K562 (cell line): ENCODE measurements around the gene ENOX2. TPM values are rescaled to one million over a fixed set of nuclear protein-coding genes. Genes with fewer than 3 reads are reported as not detected.

Source experiments
- CHD4 ChIP-seq: fragments of 200-600 bp; sonication (generic); IDR thresholded peaks from 3 replicates; pipeline ENCODE4 v1.6.1; 2012; ENCODE audit warnings: low read depth, mild to moderate bottlenecking, mixed read lengths, low read length, inconsistent platforms; ENCODE audit not compliant: insufficient read depth, insufficient replicate concordance, poor library complexity, severe bottlenecking
- HDGF ChIP-seq: fragments of 450-650 bp; IDR thresholded peaks from 2 replicates; pipeline ENCODE4 v1.6.1; 2016
- HES1 ChIP-seq: fragments of 450-650 bp; IDR thresholded peaks from 2 replicates; pipeline ENCODE4 v1.6.1; 2016; ENCODE audit warnings: low read depth, mild to moderate bottlenecking, moderate library complexity
- SRSF3 ChIP-seq: fragments of 200-400 bp; formaldehyde crosslinking; IDR thresholded peaks from 2 replicates; pipeline ENCODE4 v1.6.1; 2016; ENCODE audit warnings: mild to moderate bottlenecking, low read length, moderate library complexity; ENCODE audit not compliant: insufficient read depth
- TAF1 ChIP-seq: IDR thresholded peaks from 2 replicates; pipeline ENCODE4 v1.6.1; 2011; ENCODE audit warnings: mild to moderate bottlenecking, low read length, moderate library complexity; ENCODE audit not compliant: insufficient read depth, control insufficient read depth, severe bottlenecking; ENCODE audit errors: extremely low read depth
- ZNF407 ChIP-seq: fragments of 450-650 bp; IDR thresholded peaks from 2 replicates; pipeline ENCODE4 v1.6.1; 2016; ENCODE audit warnings: low read depth
- ZNF764 ChIP-seq: fragments of 250-450 bp; sonication (Bioruptor Pico); IDR thresholded peaks from 2 replicates; pipeline ENCODE4 v1.4.0; 2020; ENCODE audit warnings: low read depth, mild to moderate bottlenecking, moderate library complexity
- ZNF77 ChIP-seq: fragments of 250-450 bp; sonication (Bioruptor Pico); IDR thresholded peaks from 2 replicates; pipeline ENCODE4 v1.5.0; 2020
- ZNF780A ChIP-seq: fragments of 250-450 bp; sonication (Bioruptor Pico); IDR thresholded peaks from 2 replicates; pipeline ENCODE4 v1.5.0; 2021; ENCODE audit warnings: mild to moderate bottlenecking
- polyA plus RNA-seq, 8 experiments: library from polyadenylated mRNA; depleted of rRNA in 4 of 8; stranded (reverse) in 5 of 8; unstranded in 3 of 8; fragments of >200 nt; fragmentation: Nextera tagmentation in 2 of 8; fragmentation: Illumina TruSeq in 1 of 8; extraction: Ambion mirVana in 2 of 8; extraction: Trizol in 1 of 8; gene quantifications; 2 replicates each; pipeline versions ENCODE4 v1.2.1 to v1.2.3, GENCODE V29; 2011 to 2014; ENCODE audit warnings: inconsistent platforms in 1 of 8, missing spikeins in 1 of 8
- total RNA-seq, 7 experiments: library from RNA; depleted of rRNA in 6 of 7; stranded (reverse); fragments of >200 nt in 6 of 7; fragmentation: Illumina TruSeq in 2 of 7; extraction: Trizol in 2 of 7; gene quantifications; 2 replicates each; pipeline versions ENCODE4 v1.2.1 to v1.2.3, GENCODE V29; 2011 to 2021; ENCODE audit warnings: low replicate concordance in 1 of 7

ENOX2 gene
- total and polyA plus RNA-seq, 9 of the 15 experiments (the other 6 are each of a cell fraction or from before 2014, with no cell fraction given), result 6.1 to 24.0 (median 13.8) TPM

- no peak for TF ChIP-seq CHD4
- TF ChIP-seq HES1, result peak; percentile 95
- no peak for TF ChIP-seq ZNF407
- no peak for TF ChIP-seq HDGF
- no peak for TF ChIP-seq ZNF77 (CRISPR knock-in tag)
- no peak for TF ChIP-seq ZNF780A (CRISPR knock-in tag)
- TF ChIP-seq SRSF3, result no peak
- no peak for TF ChIP-seq TAF1
- no peak for TF ChIP-seq ZNF764 (CRISPR knock-in tag)
Measured at GRCh38 chrX:130756233-130756632, 146.8 kb downstream of the ENOX2 start (continued).
